ENCODE data around the gene P3H2. TPM values are rescaled to one million over a fixed set of nuclear protein-coding genes. Genes with fewer than 3 reads are reported as not detected.
A peak's percentile ranks its signal among the peaks of the same experiment; 100 is the strongest.

P3H2 gene
- total RNA-seq, 1 experiment from 2014 or later, result 0.76 TPM

DNA sequence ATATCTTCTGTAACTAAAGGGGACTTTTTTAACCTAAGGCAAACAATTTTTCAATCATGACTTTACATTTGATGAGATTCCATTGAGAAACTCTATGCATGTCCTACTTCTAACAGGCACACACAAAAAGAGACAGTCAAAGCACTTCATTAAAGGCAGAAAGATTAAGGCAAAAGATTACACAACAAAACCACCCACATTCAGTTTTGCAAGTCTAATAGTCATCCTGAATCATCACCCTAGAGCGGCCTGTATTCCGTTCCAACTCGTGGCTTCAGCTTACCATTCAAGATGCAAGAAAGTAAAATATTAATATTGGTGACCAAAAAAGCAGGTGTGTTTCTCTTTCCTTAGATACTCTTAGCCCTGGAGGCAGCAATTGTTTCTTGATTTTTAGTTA is 205.9 kb downstream of the P3H2 start:
- H3K27ac ChIP-seq (ENCODE audit: low read depth, low read length), result no peak overlapping the region

More for the DNA sequence above, 205.9 kb downstream of the P3H2 start:
- Histone ChIP-seq H3K79me2 (ENCODE audit: insufficient read depth, low read length) (no peaks in the 10 kb centered on the region), H4K20me1 (ENCODE audit: insufficient read depth) (no peaks in the 10 kb centered on the region), H3K9ac (ENCODE audit: low read length) (no peak overlapping the region), H3K4me1 (ENCODE audit: control insufficient read depth in 1 of 2, insufficient read depth in 2 of 2, low read length in 2 of 2) (peaks cover 0 to 10% of the 10 kb centered on the region in 2 experiments; a peak in 2 of 4 replicates), H3K27me3 (ENCODE audit: insufficient read depth, low read length) (no peaks in the 10 kb centered on the region), H2AFZ (ENCODE audit: low read depth, low read length, poor library complexity, severe bottlenecking) (peak overlapping the region; percentile 81), H3K4me2 (ENCODE audit: low read length) (peak overlapping the region; percentile 15; the same call in 1 of the 2 replicates), H3K9me3 (ENCODE audit: control insufficient read depth in 1 of 2, insufficient read depth in 1 of 2, low read depth in 1 of 2, low read length in 2 of 2) (no peaks in the 10 kb centered on the region), H3K36me3 (ENCODE audit: control insufficient read depth in 1 of 2, insufficient read depth in 2 of 2, low read length in 2 of 2) (no peaks in the 10 kb centered on the region), H3K4me3 (replicated peaks in 1 of 2; ENCODE audit: low read depth in 1 of 2, low read length in 2 of 2) (no peak overlapping the region), H3K9me2 (ENCODE audit: insufficient read depth) (no peaks in the 10 kb centered on the region)
- TF ChIP-seq, protein P1, sequence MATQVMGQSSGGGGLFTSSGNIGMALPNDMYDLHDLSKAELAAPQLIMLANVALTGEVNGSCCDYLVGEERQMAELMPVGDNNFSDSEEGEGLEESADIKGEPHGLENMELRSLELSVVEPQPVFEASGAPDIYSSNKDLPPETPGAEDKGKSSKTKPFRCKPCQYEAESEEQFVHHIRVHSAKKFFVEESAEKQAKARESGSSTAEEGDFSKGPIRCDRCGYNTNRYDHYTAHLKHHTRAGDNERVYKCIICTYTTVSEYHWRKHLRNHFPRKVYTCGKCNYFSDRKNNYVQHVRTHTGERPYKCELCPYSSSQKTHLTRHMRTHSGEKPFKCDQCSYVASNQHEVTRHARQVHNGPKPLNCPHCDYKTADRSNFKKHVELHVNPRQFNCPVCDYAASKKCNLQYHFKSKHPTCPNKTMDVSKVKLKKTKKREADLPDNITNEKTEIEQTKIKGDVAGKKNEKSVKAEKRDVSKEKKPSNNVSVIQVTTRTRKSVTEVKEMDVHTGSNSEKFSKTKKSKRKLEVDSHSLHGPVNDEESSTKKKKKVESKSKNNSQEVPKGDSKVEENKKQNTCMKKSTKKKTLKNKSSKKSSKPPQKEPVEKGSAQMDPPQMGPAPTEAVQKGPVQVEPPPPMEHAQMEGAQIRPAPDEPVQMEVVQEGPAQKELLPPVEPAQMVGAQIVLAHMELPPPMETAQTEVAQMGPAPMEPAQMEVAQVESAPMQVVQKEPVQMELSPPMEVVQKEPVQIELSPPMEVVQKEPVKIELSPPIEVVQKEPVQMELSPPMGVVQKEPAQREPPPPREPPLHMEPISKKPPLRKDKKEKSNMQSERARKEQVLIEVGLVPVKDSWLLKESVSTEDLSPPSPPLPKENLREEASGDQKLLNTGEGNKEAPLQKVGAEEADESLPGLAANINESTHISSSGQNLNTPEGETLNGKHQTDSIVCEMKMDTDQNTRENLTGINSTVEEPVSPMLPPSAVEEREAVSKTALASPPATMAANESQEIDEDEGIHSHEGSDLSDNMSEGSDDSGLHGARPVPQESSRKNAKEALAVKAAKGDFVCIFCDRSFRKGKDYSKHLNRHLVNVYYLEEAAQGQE (IDR thresholded peaks at IDR 0.05; ENCODE audit: low read depth), result no peak
- TF ChIP-seq YY1 (IDR thresholded peaks at IDR 0.05; ENCODE audit: extremely low read depth, insufficient replicate concordance, low read depth, low read length) (no peak), CEBPB (IDR thresholded peaks at IDR 0.05; ENCODE audit: low read depth) (peak; percentile 93), EGR1 (IDR thresholded peaks at IDR 0.05; ENCODE audit: low read depth) (peak; percentile 72), CBX3 (IDR thresholded peaks at IDR 0.05; ENCODE audit: low read depth) (0 out of 2 replicates have a peak, but pooled peaks have one; percentile 31), ZFX (IDR thresholded peaks at IDR 0.05) (no peak), EZH2 (IDR thresholded peaks at IDR 0.05) (no peak), SP1 (IDR thresholded peaks at IDR 0.05; ENCODE audit: low read depth) (peak; percentile 35; the same call in 1 of the 2 replicates), JUND (IDR thresholded peaks at IDR 0.05) (peak; percentile 54), FOSL1 (IDR thresholded peaks at IDR 0.05; ENCODE audit: low read depth) (peak; percentile 78)
- BruUV-seq (replicated peaks), result no TSS peak
- ChIA-PET RAD21 (ENCODE audit: low non-redundant PET in 1 of 2, low total read pairs in 2 of 2, uncharacterized antibody in 2 of 2, unreplicated experiment in 2 of 2) (no interaction called here), POLR2A (no interaction called here), CTCF (no interaction called here)
- intact Hi-C loops (cut with micrococcal nuclease), result no loop called here
- no peak for ATAC-seq
- DNase-seq (ENCODE audit: low read depth, low spot score), result no peak

All from HCT116 (cell line).